Pancreas (tissue), 10 donors: ENCODE data around the gene MACROH2A1. TPM values are rescaled to one million over a fixed set of nuclear protein-coding genes. Genes with fewer than 3 reads are reported as not detected.

Source experiments
- ATAC-seq, 4 donors: fragments of 200-7000 bp; cut with Tn5 transposase; one replicate each; pipeline versions ENCODE4 v1.8.0 to v1.9.1; 2020; ENCODE audit warnings: mild to moderate bottlenecking in 4 of 4, moderate library complexity in 4 of 4
- DNase-seq, 6 donors: peaks; one replicate each; pipeline ENCODE4 v3.0.0-alpha.2; 2020
- FAIRE-seq: peaks from 2 replicates; lab custom pipeline; 2012; peaks lifted over from hg19 to GRCh38; lab: Jason Lieb, UNC
- H3K27ac ChIP-seq, 4 donors: fragments of 200-600 bp; sonication (generic); 1 replicate in 3 of 4; 2 replicates in 1 of 4; pipeline versions ENCODE4 v1.5.0 to v1.8.0; 2020
- H3K27me3 ChIP-seq, 4 donors: fragments of 200-600 bp; one replicate each; pipeline ENCODE4 v1.8.0; 2021
- H3K36me3 ChIP-seq, 3 donors: fragments of 200-600 bp; sonication (generic) in 1 of 3; one replicate each; pipeline versions ENCODE4 v1.5.0 to v1.8.0; 2020 to 2021
- H3K4me1 ChIP-seq, 3 donors: fragments of 200-600 bp; one replicate each; pipeline ENCODE4 v1.8.0; 2021
- H3K4me3 ChIP-seq, 4 donors: fragments of 200-600 bp; sonication (generic) in 2 of 4; one replicate each; pipeline versions ENCODE4 v1.5.0 to v1.8.0; 2020 to 2021
- H3K9me3 ChIP-seq, 4 donors: fragments of 200-600 bp; one replicate each; pipeline ENCODE4 v1.8.0; 2021
- CTCF ChIP-seq, 4 donors: fragments of 200-600 bp; sonication (generic) in 3 of 4; IDR thresholded peaks; one replicate each; pipeline versions ENCODE4 v1.5.0 to v1.8.0; 2021; ENCODE audit warnings: antibody characterized with exemption in 4 of 4
- WGBS, 2 donors: extraction: QIAGEN DNeasy Blood & Tissue Kit; methylation state at CpG; one replicate each; pipeline ENCODE4 v1.1.7; 2013; 5-methylcytosine and 5-hydroxymethylcytosine counted together
- intact Hi-C, 3 donors: fragments of 100-400 bp; cut with DNase I; formaldehyde crosslinking; loops; one replicate each; pipeline versions ENCODE4 v1.11.1 to v1.14.2; 2022
- polyA plus RNA-seq, 2 donors: library from polyadenylated mRNA; stranded (reverse); fragments of 200-250 nt; gene quantifications; one replicate each; pipeline ENCODE4 v1.2.3, GENCODE V29; 2013
- total RNA-seq, 6 donors: library from RNA; stranded (reverse); fragmentation: NEBNext Ultra II Directional in 4 of 6; extraction: Animal tissue kit (Norgen Biotek cat#: 25700) in 4 of 6; gene quantifications; one replicate each; pipeline versions ENCODE4 v1.2.1 to v1.2.4, GENCODE V29; 2021 to 2023
- donor health status: healthy with polysubstance abuse.
- donor health status: DM: no; HTN: no; CAD: no; lungs with moderate emphysema.
- donor health status: DM: no; HTN: no; CAD: no.
- donor health status: control.
- donor health status: control.
- donor health status: Bipolar disorder and iron deficiency.
- donor health status: DM: yes; HTN: yes; CAD: no.
- donor health status: DM: no; HTN: no; CAD: no.
- donor health status: DM: no; HTN: no; CAD: no.
- donor health status: DM: yes; HTN: yes; CAD: no.

MACROH2A1 gene
- total and polyA plus RNA-seq, 8 donors, result 25.7 to 72.1 (median 43.7) TPM

DNA sequence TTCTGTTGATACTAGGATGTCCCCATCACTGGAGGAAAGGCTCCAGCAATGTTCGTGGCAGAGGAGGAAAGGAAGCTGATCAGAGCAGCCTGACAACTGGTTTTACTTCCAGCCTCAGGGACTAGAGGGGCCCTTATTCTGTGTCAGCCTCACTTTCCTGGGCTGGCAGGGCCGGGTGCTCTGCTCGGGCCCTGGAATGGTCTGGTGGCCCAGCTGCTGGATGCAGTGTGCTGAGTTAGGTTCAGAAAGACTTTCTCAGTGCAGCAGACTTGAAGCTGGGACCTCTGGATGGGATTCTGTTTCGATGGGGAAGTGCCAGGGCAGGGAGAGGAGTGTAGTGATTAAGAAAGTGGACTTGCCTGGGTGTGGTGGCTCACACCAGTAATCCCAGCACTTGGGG, 81.0 kb downstream of the MACROH2A1 start:
- Histone ChIP-seq H3K27me3 (no peaks in the 10 kb centered on the region), H3K9me3 (no peaks in the 10 kb centered on the region), H3K4me1 (no peaks in the 10 kb centered on the region), H3K27ac (no peak overlapping the region), H3K36me3 (no peaks in the 10 kb centered on the region), H3K4me3 (no peak overlapping the region)
- FAIRE-seq, result no peak
- 65 to 74% methylated on average over 4 of the region's 4 CpGs for WGBS, 2 donors
- no peak for DNase-seq
- no peak for TF ChIP-seq CTCF (IDR thresholded peaks at IDR 0.05)
- intact Hi-C loops, result no loop called here
- ATAC-seq, result no peak

DNA sequence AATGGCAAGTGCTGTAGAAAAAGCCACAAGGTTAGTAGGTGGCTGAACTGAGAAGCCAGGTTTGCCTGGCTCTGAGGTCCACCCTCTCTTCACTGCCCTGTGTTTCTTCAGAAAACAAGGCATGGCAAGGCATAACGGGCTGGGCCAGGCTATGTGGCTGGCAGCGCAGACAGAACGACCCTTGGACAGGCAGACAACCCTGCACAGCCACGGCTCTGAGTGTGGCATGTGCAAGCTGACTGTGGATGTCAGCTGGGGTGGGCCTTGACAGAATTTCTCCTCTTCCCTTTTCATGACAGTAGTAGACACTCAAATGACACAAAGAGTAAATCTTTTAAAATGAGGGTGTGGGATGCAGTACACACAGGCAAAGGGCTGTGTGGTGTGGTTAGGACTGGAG, 81.7 kb downstream of the MACROH2A1 start:
- no peaks in the 10 kb centered on the region for H3K9me3 ChIP-seq
- intact Hi-C loops, result no loop called here
- WGBS, 2 donors, result 68 to 79% methylated on average over 4 of the region's 4 CpGs
- no peaks in the 10 kb centered on the region for H3K36me3 ChIP-seq
- ATAC-seq, result no peak
- no peak overlapping the region for H3K4me3 ChIP-seq
- no peak overlapping the region for H3K27ac ChIP-seq
- no peaks in the 10 kb centered on the region for H3K4me1 ChIP-seq
- no peak for DNase-seq
- TF ChIP-seq CTCF (IDR thresholded peaks at IDR 0.05), result no peak
- no peaks in the 10 kb centered on the region for H3K27me3 ChIP-seq
- FAIRE-seq, result no peak

DNA sequence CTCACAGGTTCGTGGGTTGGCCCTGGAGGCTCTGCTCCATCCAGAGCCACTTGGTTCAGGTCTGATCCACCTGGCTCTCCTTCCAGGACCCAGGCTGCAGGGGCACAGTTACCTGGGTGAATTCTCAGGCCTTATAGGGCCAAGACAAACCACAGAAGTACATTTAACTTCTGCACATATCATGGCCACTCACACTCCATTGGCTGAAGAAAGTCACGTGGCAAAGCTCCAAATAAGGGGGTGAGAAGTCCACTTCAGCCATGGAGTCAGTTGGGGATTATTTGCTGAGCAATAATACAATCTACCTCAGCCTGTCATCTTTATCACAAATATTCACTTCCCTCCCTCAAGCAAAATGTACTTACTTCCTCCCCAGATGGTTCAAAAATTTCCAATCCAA, 83.6 kb downstream of the MACROH2A1 start:
- no peaks in the 10 kb centered on the region for H3K9me3 ChIP-seq
- no peak for TF ChIP-seq CTCF (IDR thresholded peaks at IDR 0.05)
- no peak for DNase-seq
- 56 to 60% methylated on average over 2 of the region's 2 CpGs for WGBS, 2 donors
- no peak for ATAC-seq
- no peaks in the 10 kb centered on the region for H3K36me3 ChIP-seq
- no peak overlapping the region for H3K4me3 ChIP-seq
- intact Hi-C loops, result no loop called here
- FAIRE-seq, result no peak
- no peak overlapping the region for H3K27ac ChIP-seq
- no peaks in the 10 kb centered on the region for H3K4me1 ChIP-seq
- no peaks in the 10 kb centered on the region for H3K27me3 ChIP-seq

- WGBS, 2 donors, result 60 to 66% methylated on average over 2 of the region's 2 CpGs
- Histone ChIP-seq H3K4me1 (no peaks in the 10 kb centered on the region), H3K27ac (no peak overlapping the region), H3K9me3 (no peaks in the 10 kb centered on the region), H3K36me3 (no peaks in the 10 kb centered on the region), H3K27me3 (no peaks in the 10 kb centered on the region), H3K4me3 (no peak overlapping the region)
- ATAC-seq (no peak), DNase-seq (no peak), FAIRE-seq (no peak)
- intact Hi-C loops, result no loop called here
- TF ChIP-seq CTCF (IDR thresholded peaks at IDR 0.05), result no peak
Observed at GRCh38 chr5:135313946-135314345, 85.1 kb downstream of the MACROH2A1 start.

- WGBS, 2 donors, result 85% methylated on average over 4 of the region's 4 CpGs
- Histone ChIP-seq H3K36me3 (no peaks in the 10 kb centered on the region), H3K4me3 (no peak overlapping the region), H3K4me1 (no peaks in the 10 kb centered on the region), H3K27ac (no peak overlapping the region), H3K27me3 (no peaks in the 10 kb centered on the region), H3K9me3 (no peaks in the 10 kb centered on the region)
- intact Hi-C loops, result no loop called here
- FAIRE-seq, result no peak
- ATAC-seq, result no peak
- no peak for DNase-seq
- TF ChIP-seq CTCF (IDR thresholded peaks at IDR 0.05), result no peak
Observed at GRCh38 chr5:135313405-135313804, 85.6 kb downstream of the MACROH2A1 start.
